Measurements from ENCODE around the gene NTNG1. TPM values are rescaled to one million over a fixed set of nuclear protein-coding genes. Genes with fewer than 3 reads are reported as not detected.

The NTNG1 gene
- total and polyA plus RNA-seq, 10 of the 15 experiments (the other 5 are each of a cell fraction or from before 2014, with no cell fraction given) = 0.18 to 2.3 (median 1.1) TPM; not detected in 1

- H3K4me2 ChIP-seq (ENCODE audit: control insufficient read depth, insufficient read depth) = no peak overlapping the region
- no peaks in the 10 kb centered on the region for H3K27me3 ChIP-seq (replicated peaks in 1 of 2; ENCODE audit: control insufficient read depth in 2 of 2, insufficient read depth in 2 of 2, low read length in 1 of 2)
- no peaks in the 10 kb centered on the region for H3K9me3 ChIP-seq (replicated peaks; ENCODE audit: control insufficient read depth, insufficient read depth, low read length)
- ChIA-PET POLR2A (no interaction called here), RAD21 (ENCODE audit: unreplicated experiment) (no interaction called here), CTCF (interaction anchor here (0.6 kb wide), 1 partner anchor 74 kb away, joined by 3 read pairs; no protein-coding TSS in a partner anchor), SMC1A (ENCODE audit: uncharacterized antibody, unreplicated experiment) (no interaction called here)
- 22% methylated on average over 3 of the region's 3 CpGs for WGBS (ENCODE audit: insufficient coverage, insufficient replicate concordance, low lambda C conversion rate, missing lambda C conversion rate)
- H3K4me1 ChIP-seq (ENCODE audit: control insufficient read depth, insufficient read depth, low read length) = no peaks in the 10 kb centered on the region
- H3K4me3 ChIP-seq = no peak overlapping the region
- in situ Hi-C loops (cut with MboI) (no loop called here), intact Hi-C loops (cut with micrococcal nuclease; ENCODE audit: unreplicated experiment) (no loop called here)
- no peaks in the 10 kb centered on the region for H4K20me1 ChIP-seq (ENCODE audit: control insufficient read depth, insufficient read depth)
- H3K9ac ChIP-seq (ENCODE audit: control insufficient read depth, insufficient read depth, low read length) = no peak overlapping the region
- no peak for ATAC-seq
- H3K27ac ChIP-seq (ENCODE audit: control insufficient read depth, insufficient read depth) = no peak overlapping the region
- no peak for FAIRE-seq
- no peak for DNase-seq (ENCODE audit: low read depth, low spot score)
- no peaks in the 10 kb centered on the region for H3K79me2 ChIP-seq (ENCODE audit: control insufficient read depth, insufficient read depth, low read length)
- BruUV-seq (replicated peaks) = no TSS peak
- no peaks in the 10 kb centered on the region for H3K36me3 ChIP-seq (ENCODE audit: control insufficient read depth in 2 of 2, insufficient read depth in 2 of 2, low read length in 1 of 2)
- H2AFZ ChIP-seq (ENCODE audit: control insufficient read depth, low read depth, low read length) = no peak overlapping the region
- no peak for TF ChIP-seq TCF7 (IDR thresholded peaks at IDR 0.05; ENCODE audit: borderline replicate concordance)
- TF ChIP-seq GATAD2B (conservative IDR thresholded peaks at IDR 0.05; ENCODE audit: low read depth) = no peak
- TF ChIP-seq SMC3 (IDR thresholded peaks at IDR 0.05; ENCODE audit: borderline replicate concordance, low read length) = no peak
- TF ChIP-seq SUZ12 (IDR thresholded peaks at IDR 0.05; ENCODE audit: unreplicated experiment) = no peak
- no peak for TF ChIP-seq ZNF592 (IDR thresholded peaks at IDR 0.05)
- TF ChIP-seq ZNF622 (IDR thresholded peaks at IDR 0.05) = no peak
- no peak for TF ChIP-seq MEF2A (IDR thresholded peaks at IDR 0.05; ENCODE audit: insufficient read depth, low read depth, low read length)
- no peak for TF ChIP-seq KLF5 (IDR thresholded peaks at IDR 0.05; ENCODE audit: partially characterized antibody)
- no peak for TF ChIP-seq IRF4 (IDR thresholded peaks at IDR 0.05; ENCODE audit: low read depth, low read length)
- TF ChIP-seq SKIL (IDR thresholded peaks at IDR 0.05; ENCODE audit: low read depth, poor library complexity, severe bottlenecking) = no peak
- TF ChIP-seq GABPA (IDR thresholded peaks at IDR 0.05; ENCODE audit: low read depth) = no peak
- no peak for TF ChIP-seq IRF3 (IDR thresholded peaks at IDR 0.05)
- TF ChIP-seq RFX5 (IDR thresholded peaks at IDR 0.05; ENCODE audit: low read depth, low read length) = no peak
- no peak for TF ChIP-seq ZSCAN29 (IDR thresholded peaks at IDR 0.05)
- no peak for TF ChIP-seq BCL3 (IDR thresholded peaks at IDR 0.05; ENCODE audit: borderline replicate concordance, insufficient read depth, low read depth, low read length, poor library complexity, severe bottlenecking)
Observed at GRCh38 chr1:107344836-107345235, 204.0 kb downstream of the NTNG1 start.
